Right hindlimb (tissue), 1 donor: ENCODE measurements around the gene SMIM8.

Experiments
- DNase-seq: peaks from one replicate; pipeline ENCODE4 v3.0.0-alpha.2; 2018

Gene SMIM8

GRCh38 chr6:87336367-87336766 lies 14.0 kb downstream of the SMIM8 start:
- no peak for DNase-seq

- DNase-seq, result no peak
These were observed 17.8 kb downstream of the SMIM8 start for GRCh38 chr6:87340230-87340629.

DNA sequence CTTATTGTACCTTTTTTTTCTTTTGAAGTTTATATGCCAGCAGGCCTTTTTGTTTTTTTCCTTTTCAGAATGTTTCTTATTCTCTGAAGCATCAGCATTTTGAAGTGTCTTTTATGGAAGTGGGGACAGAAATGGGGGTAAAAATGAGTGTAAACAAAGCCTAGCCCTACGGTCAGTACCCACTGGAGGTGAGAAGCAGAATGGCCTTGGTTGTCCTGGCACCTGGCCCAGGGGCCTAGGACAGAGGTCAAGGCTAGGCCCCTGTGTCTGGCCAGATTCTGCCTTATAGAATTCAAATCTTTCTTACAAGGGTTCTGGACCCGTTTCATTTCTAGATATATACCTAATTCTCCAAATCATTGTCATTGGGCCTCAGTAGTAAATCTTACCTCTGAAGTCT lies 18.8 kb downstream of the SMIM8 start:
- no peak for DNase-seq

GRCh38 chr6:87341899-87342298 lies 19.5 kb downstream of the SMIM8 start:
- DNase-seq, result no peak

GRCh38 chr6:87342829-87343228 lies 20.4 kb downstream of the SMIM8 start:
- no peak for DNase-seq

- no peak for DNase-seq
These were observed 22.3 kb downstream of the SMIM8 start, which contains the start of gene C6orf163 for GRCh38 chr6:87344731-87345130. TSS of gene C6orf163 (plus strand) at chr6:87344813. CDS start at chr6:87345100, 287 bp downstream.

DNA sequence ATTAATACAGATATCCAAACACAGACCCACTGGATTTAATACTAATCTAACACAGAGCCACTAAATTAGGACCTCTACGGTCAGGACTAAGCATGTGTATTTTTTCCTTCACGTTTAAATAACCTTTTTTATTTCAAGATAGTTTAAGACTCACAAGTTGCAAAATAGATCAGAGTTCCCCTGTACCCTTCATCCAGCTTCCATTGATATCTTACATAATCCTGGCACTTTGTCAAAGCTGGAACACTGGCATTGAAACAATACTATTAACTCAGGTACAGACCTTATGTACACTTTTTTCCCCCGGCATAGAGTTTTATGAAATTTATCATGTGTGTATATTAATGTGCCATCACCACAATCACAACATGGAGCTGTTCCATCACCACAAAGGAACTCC lies 24.3 kb downstream of the SMIM8 start:
- no peak for DNase-seq

DNA sequence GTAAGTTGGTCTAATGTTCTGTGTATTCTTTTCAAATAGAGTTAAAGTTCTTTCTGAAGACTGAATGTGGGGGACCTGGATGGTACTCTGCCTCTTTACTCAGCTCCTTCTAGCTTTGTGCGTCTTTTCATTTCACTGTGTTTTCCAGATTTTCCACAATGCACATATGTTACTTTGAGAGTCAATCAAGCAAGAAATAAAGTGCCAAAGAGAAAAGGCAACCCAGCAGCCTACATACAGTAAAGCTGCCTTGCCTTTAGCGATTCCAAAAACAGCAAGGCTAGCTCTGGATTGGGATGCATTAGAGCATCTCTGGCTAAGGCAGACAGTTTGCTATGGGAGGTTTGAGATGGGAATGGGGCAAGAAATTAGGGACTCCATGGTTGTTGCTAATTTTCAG lies 27.5 kb downstream of the SMIM8 start:
- DNase-seq, result no peak

DNA sequence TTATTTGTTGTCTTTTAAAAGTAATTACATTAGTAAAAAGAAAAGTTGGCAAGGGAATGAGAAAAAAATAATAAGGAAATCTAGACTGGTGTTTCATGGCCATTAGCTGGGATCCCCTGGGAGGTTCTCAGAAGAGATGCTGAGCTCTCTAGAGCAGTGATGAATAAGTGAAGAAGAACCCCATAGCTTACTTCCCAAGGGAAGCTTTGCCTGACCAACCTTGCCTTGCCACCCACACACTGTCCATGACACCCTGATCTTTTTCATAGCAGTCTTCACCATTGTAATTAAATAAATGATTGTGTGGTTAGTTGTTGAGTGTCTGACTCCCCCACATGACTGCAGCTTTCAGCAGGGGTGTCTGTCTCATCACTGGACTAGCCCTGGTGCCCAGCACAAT lies 28.1 kb downstream of the SMIM8 start:
- no peak for DNase-seq

DNA sequence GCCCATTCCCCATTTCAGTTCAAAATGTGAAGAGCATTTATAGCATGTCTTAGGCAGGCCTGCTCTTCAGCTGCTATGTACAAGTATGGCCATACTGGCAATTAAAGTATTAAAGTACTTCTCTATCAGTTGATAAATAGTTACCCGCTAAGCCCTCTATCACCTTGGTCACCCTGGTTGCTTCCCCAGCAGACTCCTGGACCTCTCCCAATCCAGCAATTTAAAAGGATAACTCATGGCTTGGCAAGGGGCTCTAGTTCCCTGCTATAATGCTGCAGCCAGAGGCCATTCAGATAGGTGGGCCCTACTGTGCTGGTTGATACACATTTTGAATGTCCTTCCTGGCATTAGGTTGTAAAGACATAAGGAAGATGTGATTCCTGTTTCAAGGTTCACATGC lies 29.2 kb downstream of the SMIM8 start:
- DNase-seq, result no peak

- DNase-seq, result no peak
These were observed 33.8 kb downstream of the SMIM8 start for GRCh38 chr6:87356181-87356580.

- DNase-seq, result no peak
These were observed 35.2 kb downstream of the SMIM8 start for GRCh38 chr6:87357479-87358196.

- no peak for DNase-seq
These were observed 42.3 kb downstream of the SMIM8 start for GRCh38 chr6:87364602-87365252.

GRCh38 chr6:87366072-87366827 lies 43.9 kb downstream of the SMIM8 start:
- no peak for DNase-seq

DNA sequence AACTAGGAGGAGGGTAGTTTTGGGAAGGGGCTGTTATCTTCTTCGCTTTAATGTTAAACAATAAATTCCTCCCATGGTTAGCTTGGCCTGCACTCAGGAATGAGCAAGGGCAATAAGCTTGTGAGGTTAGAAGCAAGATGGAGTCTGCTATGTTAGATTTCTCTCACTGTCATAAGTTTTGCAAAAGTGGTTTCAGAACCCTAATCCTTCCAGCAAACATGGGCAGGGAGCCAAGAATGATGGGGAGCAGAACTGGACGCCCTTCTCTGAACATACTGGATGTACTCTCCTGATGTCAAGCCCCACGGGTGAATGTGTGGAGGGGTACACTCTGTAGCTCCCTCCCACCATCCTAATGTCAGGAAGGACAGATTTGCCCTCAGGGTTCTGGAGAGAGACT lies 44.5 kb downstream of the SMIM8 start:
- no peak for DNase-seq

GRCh38 chr6:87373377-87373776 lies 51.0 kb downstream of the SMIM8 start:
- no peak for DNase-seq

GRCh38 chr6:87375315-87375714 lies 52.9 kb downstream of the SMIM8 start:
- no peak for DNase-seq

GRCh38 chr6:87376643-87377042 lies 54.3 kb downstream of the SMIM8 start:
- DNase-seq, result no peak

GRCh38 chr6:87378947-87379346 lies 56.6 kb downstream of the SMIM8 start:
- no peak for DNase-seq

DNA sequence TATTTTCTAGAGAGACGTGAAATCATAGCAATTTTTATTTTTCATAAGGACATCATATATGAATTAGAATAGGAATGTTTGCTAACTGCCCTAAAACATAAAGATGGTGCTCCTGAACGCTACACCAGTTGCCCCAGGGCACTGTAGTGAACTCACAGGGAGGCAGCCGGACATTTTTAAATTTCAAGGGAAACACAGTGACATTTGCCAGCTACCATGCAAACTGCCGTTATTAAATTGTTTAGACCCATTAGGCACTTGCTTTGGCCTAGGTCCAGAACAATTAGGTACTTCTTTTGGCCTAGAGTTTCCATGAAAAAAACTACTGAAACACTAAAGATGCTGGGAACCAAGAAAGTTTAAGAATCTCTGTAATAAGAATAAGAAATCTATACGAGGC lies 60.5 kb downstream of the SMIM8 start:
- DNase-seq, result no peak

- no peak for DNase-seq
These were observed 61.6 kb downstream of the SMIM8 start for GRCh38 chr6:87384038-87384437.

DNA sequence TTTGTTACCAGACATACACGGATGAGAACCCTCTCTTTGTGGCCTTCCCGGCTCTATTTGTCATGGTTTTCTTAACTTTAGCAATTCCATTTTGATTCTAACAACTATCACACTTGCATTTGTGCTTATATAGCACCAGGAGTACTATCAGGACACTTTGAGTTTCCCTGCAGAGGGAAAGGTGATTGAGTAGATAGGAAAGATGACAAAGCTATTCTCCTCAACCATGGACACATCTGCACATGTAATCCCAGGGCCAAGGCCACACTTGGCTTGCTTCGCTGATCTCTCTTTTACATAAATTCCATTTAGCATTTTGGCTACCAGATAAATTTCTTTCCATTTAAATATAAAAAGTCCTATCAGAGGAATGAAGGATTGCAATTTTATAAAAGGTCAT lies 62.1 kb downstream of the SMIM8 start:
- DNase-seq, result no peak

DNA sequence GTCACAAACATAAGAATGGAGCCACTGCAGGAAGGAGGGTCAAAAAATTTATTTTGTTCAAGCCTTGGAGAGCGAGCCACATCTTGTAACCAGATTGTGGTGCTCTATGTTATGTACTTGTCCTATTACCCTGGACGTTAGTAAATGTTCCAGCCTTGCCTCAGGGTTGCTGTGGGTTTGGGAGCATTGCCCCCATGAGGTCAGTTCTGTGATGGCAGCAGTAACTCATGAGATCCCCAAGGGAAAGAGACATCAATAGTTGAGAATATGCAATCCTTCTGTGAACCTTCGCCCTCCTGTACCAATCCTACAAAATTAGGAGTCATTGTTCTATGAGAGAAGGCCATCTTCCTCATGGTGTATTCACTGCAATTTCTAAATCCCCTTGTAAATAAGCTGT lies 68.9 kb downstream of the SMIM8 start:
- no peak for DNase-seq
